B cell (primary cell): ENCODE data around the gene MEIS2. TPM values are rescaled to one million over a fixed set of nuclear protein-coding genes. Genes with fewer than 3 reads are reported as not detected.

Source experiments
- ATAC-seq: fragments of 200-7000 bp; cut with Tn5 transposase; one replicate; pipeline ENCODE4 v1.10.0; 2021; ENCODE audit warnings: low read depth, mild to moderate bottlenecking, moderate number of reproducible peaks, moderate library complexity
- CTCF ChIA-PET: fragments of 350-600 bp; sonication (Branson Sonifier 250); formaldehyde crosslinking; loops from one replicate; lab custom pipeline; 2021; ENCODE audit warnings: antibody characterized with exemption, inconsistent platforms; lab: Charles Lee
- POLR2A ChIA-PET: fragments of 350-600 bp; sonication (Branson Sonifier 250); formaldehyde crosslinking; loops from one replicate; lab custom pipeline; 2021; ENCODE audit warnings: antibody characterized with exemption; lab: Charles Lee
- DNase-seq: peaks from one replicate; pipeline ENCODE4 v3.0.0; 2013
- H2AFZ ChIP-seq: 2 replicates; pipeline ENCODE4 v1.6.1; 2012; ENCODE audit warnings: mild to moderate bottlenecking, low read depth, low read length; ENCODE audit not compliant: insufficient read depth, poor library complexity, severe bottlenecking
- H3K27ac ChIP-seq, 2 donors: 1 replicate in 1 of 2; 2 replicates in 1 of 2; pipeline ENCODE4 v1.5.1; 2012 to 2013; ENCODE audit warnings: low read length in 2 of 2, mild to moderate bottlenecking in 2 of 2, moderate library complexity in 1 of 2
- H3K27me3 ChIP-seq, 4 experiments: fragments of 200-600 bp in 1 of 4; sonication (generic) in 1 of 4; replicated peaks in 1 of 4; 1 replicate in 2 of 4; 2 replicates in 2 of 4; pipeline versions ENCODE4 v1.6.1 to v1.7.0; 2013 to 2016; ENCODE audit warnings: low read length in 3 of 4, mild to moderate bottlenecking in 2 of 4, mixed read lengths in 1 of 4, moderate library complexity in 1 of 4; ENCODE audit not compliant: insufficient read depth in 4 of 4, control insufficient read depth in 3 of 4; ENCODE audit errors: control extremely low read depth in 1 of 4
- H3K36me3 ChIP-seq, 2 experiments: replicated peaks in 1 of 2; 1 replicate in 1 of 2; 2 replicates in 1 of 2; pipeline versions ENCODE4 v1.6.1 to v1.7.1; 2013; ENCODE audit warnings: low read length in 1 of 2; ENCODE audit not compliant: insufficient read depth in 2 of 2, control insufficient read depth in 1 of 2; ENCODE audit errors: control extremely low read depth in 1 of 2, extremely low read depth in 1 of 2
- H3K4me1 ChIP-seq, 2 donors: fragments of 200-600 bp in 1 of 2; sonication (generic) in 1 of 2; 1 replicate in 1 of 2; 2 replicates in 1 of 2; pipeline versions ENCODE4 v1.5.1 to v1.6.1; 2013 to 2017; ENCODE audit warnings: low read length in 2 of 2; ENCODE audit not compliant: control insufficient read depth in 2 of 2, insufficient read depth in 2 of 2
- H3K4me2 ChIP-seq: replicated peaks from 2 replicates; pipeline ENCODE3; 2012; ENCODE audit warnings: mild to moderate bottlenecking, low read depth, low read length; ENCODE audit not compliant: poor library complexity, severe bottlenecking
- H3K4me3 ChIP-seq, 5 experiments: fragments of 200-600 bp in 1 of 5; sonication (generic) in 1 of 5; 1 replicate in 3 of 5; 2 replicates in 2 of 5; pipeline versions ENCODE4 v1.5.1 to v1.7.0; 2011 to 2016; ENCODE audit warnings: low read length in 4 of 5, mild to moderate bottlenecking in 4 of 5, low read depth in 2 of 5, control low read depth in 1 of 5, moderate library complexity in 1 of 5; ENCODE audit not compliant: insufficient read depth in 1 of 5; ENCODE audit errors: control extremely low read depth in 1 of 5, extremely low read depth in 1 of 5
- H3K79me2 ChIP-seq: fragments of 200-600 bp; sonication (generic); one replicate; pipeline ENCODE4 v1.6.0; 2016; ENCODE audit warnings: low read length; ENCODE audit not compliant: control insufficient read depth, insufficient read depth
- H3K9ac ChIP-seq: fragments of 200-600 bp; sonication (generic); 2 replicates; pipeline ENCODE4 v1.6.1; 2017; ENCODE audit warnings: mild to moderate bottlenecking, low read length, moderate library complexity
- H3K9me3 ChIP-seq, 3 donors: one replicate each; pipeline versions ENCODE4 v1.6.1 to v1.7.1; 2013; ENCODE audit warnings: low read length in 2 of 3; ENCODE audit not compliant: control insufficient read depth in 2 of 3, insufficient read depth in 1 of 3; ENCODE audit errors: control extremely low read depth in 1 of 3
- H4K20me1 ChIP-seq: 2 replicates; pipeline ENCODE4 v1.6.0; 2012; ENCODE audit warnings: mild to moderate bottlenecking, low read length; ENCODE audit not compliant: insufficient read depth, control insufficient read depth, poor library complexity, severe bottlenecking
- H3K27ac Mint-ChIP-seq: one replicate; pipeline ENCODE4 v1.8.0; 2021; ENCODE audit warnings: mixed read lengths
- H3K27me3 Mint-ChIP-seq: one replicate; pipeline ENCODE4 v1.8.0; 2021; ENCODE audit warnings: mixed read lengths
- H3K4me1 Mint-ChIP-seq: one replicate; pipeline ENCODE4 v1.8.0; 2021; ENCODE audit warnings: mixed read lengths
- H3K4me3 Mint-ChIP-seq: one replicate; pipeline ENCODE4 v1.8.0; 2021; ENCODE audit warnings: mixed read lengths
- H3K9me3 Mint-ChIP-seq: one replicate; pipeline ENCODE4 v1.8.0; 2022; ENCODE audit warnings: mixed read lengths; ENCODE audit not compliant: insufficient read depth
- CTCF ChIP-seq: fragments of 200-600 bp; IDR thresholded peaks from one replicate; pipeline ENCODE4 v1.8.0; 2022; ENCODE audit warnings: antibody characterized with exemption, mild to moderate bottlenecking
- EZH2 ChIP-seq: IDR thresholded peaks from 2 replicates; pipeline ENCODE4 v1.6.1; 2012; ENCODE audit warnings: borderline replicate concordance, low read depth, mild to moderate bottlenecking, moderate library complexity, low read length; ENCODE audit not compliant: insufficient read depth, poor library complexity, severe bottlenecking
- WGBS: methylation state at CpG from one replicate; pipeline ENCODE4 v1.1.5; 2013; ENCODE audit warnings: missing lambda C conversion rate; ENCODE audit not compliant: insufficient coverage; 5-methylcytosine and 5-hydroxymethylcytosine counted together
- intact Hi-C: fragments of 100-400 bp; cut with micrococcal nuclease; formaldehyde crosslinking; loops from one replicate; pipeline ENCODE4 v1.10.0; 2022
- polyA plus RNA-seq: library from polyadenylated mRNA; depleted of rRNA; stranded (reverse); fragments of >200 nt; gene quantifications from 2 replicates; pipeline ENCODE4 v1.2.3, GENCODE V29; 2012
- total RNA-seq, 2 donors: library from RNA; stranded (reverse); fragments of 120-200 nt in 1 of 2; gene quantifications; 1 replicate in 1 of 2; 2 replicates in 1 of 2; pipeline versions ENCODE4 v1.2.3 to v1.2.4, GENCODE V29; 2013 to 2022

The MEIS2 gene
- total and polyA plus RNA-seq, 2 donors (not counting 1 experiment from before 2014, with no cell fraction given) = 0.22 TPM; not detected in 1

- ATAC-seq = no peak
- Histone ChIP-seq H2AFZ (no peak overlapping the region), H3K9me3 (no peaks in the 10 kb centered on the region), H3K4me1 (no peaks in the 10 kb centered on the region), H3K9ac (no peak overlapping the region), H3K4me2 (no peak overlapping the region), H3K79me2 (no peaks in the 10 kb centered on the region), H3K27me3 (no peaks in the 10 kb centered on the region), H3K27ac (no peak overlapping the region), H3K4me3 (no peak overlapping the region), H4K20me1 (no peaks in the 10 kb centered on the region), H3K36me3 (no peaks in the 10 kb centered on the region)
- ChIA-PET CTCF (no interaction called here), POLR2A (no interaction called here)
- DNase-seq = no peak
- H3K9me3 Mint-ChIP-seq = no peaks in the 10 kb centered on the region
- H3K27me3 Mint-ChIP-seq = no peaks in the 10 kb centered on the region
- no peak overlapping the region for H3K27ac Mint-ChIP-seq
- 93% methylated on average over 7 of the region's 7 CpGs for WGBS
- TF ChIP-seq CTCF = no peak
- no peak for TF ChIP-seq EZH2
- intact Hi-C loops = no loop called here
- H3K4me1 Mint-ChIP-seq = no peaks in the 10 kb centered on the region
- H3K4me3 Mint-ChIP-seq = no peak overlapping the region
Observed at GRCh38 chr15:37038716-37039106, 61.6 kb downstream of the MEIS2 start.

- Histone ChIP-seq H3K36me3 (no peaks in the 10 kb centered on the region), H3K4me3 (no peak overlapping the region), H3K9ac (no peak overlapping the region), H3K27ac (no peak overlapping the region), H3K27me3 (no peaks in the 10 kb centered on the region), H4K20me1 (no peaks in the 10 kb centered on the region), H3K9me3 (no peaks in the 10 kb centered on the region), H3K4me2 (no peak overlapping the region), H2AFZ (no peak overlapping the region), H3K4me1 (no peaks in the 10 kb centered on the region), H3K79me2 (no peaks in the 10 kb centered on the region)
- 95% methylated on average over 5 of the region's 7 CpGs for WGBS
- ATAC-seq = no peak
- Mint-ChIP-seq H3K27ac (no peak overlapping the region), H3K4me1 (no peaks in the 10 kb centered on the region), H3K4me3 (no peak overlapping the region), H3K9me3 (no peaks in the 10 kb centered on the region), H3K27me3 (no peaks in the 10 kb centered on the region)
- intact Hi-C loops = no loop called here
- ChIA-PET CTCF (no interaction called here), POLR2A (no interaction called here)
- TF ChIP-seq EZH2 = no peak
- TF ChIP-seq CTCF = no peak
- DNase-seq = no peak
Observed at GRCh38 chr15:37037850-37038715, 62.3 kb downstream of the MEIS2 start.
